GM18870 (cell line): ENCODE data around the gene BCL10.

Experiments used
- ATAC-seq: cut with Tn5 transposase; IDR thresholded peaks from one replicate; pipeline ENCODE4 v1.9.1; 2021; ENCODE audit warnings: moderate library complexity; ENCODE audit not compliant: unreplicated experiment

BCL10 gene

GRCh38 chr1:85224734-85225623 is 51.5 kb downstream of the BCL10 start:
- ATAC-seq: no peak

GRCh38 chr1:85224295-85224694 is 52.1 kb downstream of the BCL10 start:
- ATAC-seq: no peak

GRCh38 chr1:85223334-85223733 is 53.1 kb downstream of the BCL10 start:
- ATAC-seq: no peak

- no peak for ATAC-seq
Measured at GRCh38 chr1:85220756-85221201, 55.7 kb downstream of the BCL10 start.

GRCh38 chr1:85219853-85220610 is 56.4 kb downstream of the BCL10 start:
- ATAC-seq: no peak

GRCh38 chr1:85216697-85217096 is 59.7 kb downstream of the BCL10 start:
- ATAC-seq: no peak
